PC-3 (cell line): ENCODE results near the gene IGFBPL1. TPM values are rescaled to one million over a fixed set of nuclear protein-coding genes. Genes with fewer than 3 reads are reported as not detected.

ENCODE experiments used
- ATAC-seq: fragments of 200-7000 bp; cut with Tn5 transposase; 2 replicates; pipeline ENCODE4 v1.9.1; 2020; ENCODE audit warnings: mild to moderate bottlenecking, moderate library complexity
- BruUV-seq: library from RNA; stranded (reverse); fragments of 400-500 nt; replicated peaks from 2 replicates; lab custom pipeline; 2021; lab: Mats Ljungman, UMichigan
- CTCF ChIA-PET: fragments of 300-600 bp; sonication (Branson Sonifier 250); formaldehyde crosslinking; loops from one replicate; lab custom pipeline; 2022; ENCODE audit warnings: antibody characterized with exemption; lab: Charles Lee
- POLR2A ChIA-PET: fragments of 300-600 bp; sonication (Branson Sonifier 250); formaldehyde crosslinking; loops from one replicate; lab custom pipeline; 2022; ENCODE audit warnings: antibody characterized with exemption; ENCODE audit not compliant: unreplicated experiment; lab: Charles Lee
- DNase-seq: peaks from one replicate; pipeline ENCODE4 v3.0.0-alpha.2; 2015
- H2AFZ ChIP-seq: fragments of 300-600 bp; sonication (generic); 2 replicates; pipeline ENCODE4 v1.6.0; 2016; ENCODE audit warnings: antibody characterized with exemption, low read length
- H3F3A ChIP-seq: fragments of 300-600 bp; sonication (generic); one replicate; pipeline ENCODE4 v1.6.0; 2017; ENCODE audit warnings: antibody characterized with exemption, low read length, control low read depth, mild to moderate bottlenecking; ENCODE audit not compliant: unreplicated experiment
- H3K27ac ChIP-seq: fragments of 300-600 bp; sonication (generic); 2 replicates; pipeline ENCODE4 v1.5.1; 2016; ENCODE audit warnings: mild to moderate bottlenecking, low read length
- H3K27me3 ChIP-seq: fragments of 300-600 bp; sonication (generic); 2 replicates; pipeline ENCODE4 v1.6.1; 2016; ENCODE audit warnings: low read length, mixed read lengths
- H3K36me3 ChIP-seq: fragments of 300-600 bp; sonication (generic); 2 replicates; pipeline ENCODE4 v1.6.1; 2016; ENCODE audit warnings: low read depth, mixed run types, low read length, mixed read lengths
- H3K4me1 ChIP-seq: fragments of 300-600 bp; sonication (generic); 2 replicates; pipeline ENCODE4 v1.5.1; 2016; ENCODE audit warnings: low read length; ENCODE audit not compliant: insufficient read depth
- H3K4me2 ChIP-seq: fragments of 300-600 bp; sonication (generic); 2 replicates; pipeline ENCODE4 v1.6.0; 2016; ENCODE audit warnings: low read length
- H3K4me3 ChIP-seq: fragments of 300-600 bp; sonication (generic); 2 replicates; pipeline ENCODE4 v1.5.1; 2016; ENCODE audit warnings: mild to moderate bottlenecking, low read length, mixed read lengths
- H3K79me2 ChIP-seq: fragments of 300-600 bp; sonication (generic); 2 replicates; pipeline ENCODE4 v1.6.1; 2017; ENCODE audit warnings: low read length, mixed read lengths
- H3K9ac ChIP-seq: fragments of 300-600 bp; sonication (generic); 2 replicates; pipeline ENCODE4 v1.6.0; 2016; ENCODE audit warnings: mild to moderate bottlenecking, low read length
- H3K9me2 ChIP-seq: fragments of 300-600 bp; sonication (generic); replicated peaks from 2 replicates; pipeline ENCODE4 v1.6.1; 2016; ENCODE audit warnings: mixed run types, low read length, mixed read lengths
- H3K9me3 ChIP-seq: fragments of 300-600 bp; sonication (generic); 2 replicates; pipeline ENCODE4 v1.6.1; 2016; ENCODE audit warnings: low read length, mixed read lengths
- H4K20me1 ChIP-seq: fragments of 300-600 bp; sonication (generic); 2 replicates; pipeline ENCODE4 v1.6.1; 2016; ENCODE audit warnings: low read length, mixed read lengths
- EZH2 ChIP-seq: fragments of 300-600 bp; sonication (generic); IDR thresholded peaks from one replicate; pipeline ENCODE4 v1.6.1; 2017; ENCODE audit warnings: antibody characterized with exemption, mild to moderate bottlenecking, low read length; ENCODE audit not compliant: unreplicated experiment
- EZH2phosphoT487 ChIP-seq: fragments of 300-600 bp; sonication (generic); IDR thresholded peaks from 2 replicates; pipeline ENCODE4 v1.6.1; 2018; ENCODE audit warnings: mild to moderate bottlenecking, antibody characterized with exemption, low read length, borderline replicate concordance
- intact Hi-C: fragments of 100-400 bp; cut with micrococcal nuclease; formaldehyde crosslinking; loops from 2 replicates; pipeline ENCODE4 v1.9.0; 2023
- total RNA-seq: library from RNA; depleted of rRNA; stranded (reverse); fragments of >200 nt; gene quantifications from 2 replicates; pipeline ENCODE4 v1.2.3, GENCODE V29; 2014
- TF ChIP-seq, protein P1 (sequence below): fragments of 300-600 bp; sonication (generic); conservative IDR thresholded peaks from 2 replicates; pipeline ENCODE4 v1.5.1; 2017; ENCODE audit warnings: antibody characterized with exemption, low read depth, mild to moderate bottlenecking, low read length

Gene IGFBPL1
- total RNA-seq, 1 experiment from 2014 or later = 0.66 TPM

- CTCF ChIA-PET = no interaction called here
- Histone ChIP-seq H3K9me3 (no peaks in the 10 kb centered on the region), H3K9me2 (no peaks in the 10 kb centered on the region), H3K27ac (peak within 1 kb of the TSS; percentile 32; the same call in 1 of the 2 replicates), H3K27me3 (no peaks in the 10 kb centered on the region), H2AFZ (peak within 1 kb of the TSS; percentile 92), H3K9ac (peak within 1 kb of the TSS; percentile 92), H3K79me2 (peaks cover 32% of the 10 kb centered on the region), H4K20me1 (no peaks in the 10 kb centered on the region), H3F3A (no peaks in the 10 kb centered on the region), H3K36me3 (peaks cover 7% of the 10 kb centered on the region), H3K4me1 (no peaks in the 10 kb centered on the region), H3K4me2 (peak within 1 kb of the TSS; percentile 94), H3K4me3 (peak within 1 kb of the TSS; percentile 89)
- peak; percentile 100 for ATAC-seq
- DNase-seq = peak; percentile 85
- TF ChIP-seq, protein P1, sequence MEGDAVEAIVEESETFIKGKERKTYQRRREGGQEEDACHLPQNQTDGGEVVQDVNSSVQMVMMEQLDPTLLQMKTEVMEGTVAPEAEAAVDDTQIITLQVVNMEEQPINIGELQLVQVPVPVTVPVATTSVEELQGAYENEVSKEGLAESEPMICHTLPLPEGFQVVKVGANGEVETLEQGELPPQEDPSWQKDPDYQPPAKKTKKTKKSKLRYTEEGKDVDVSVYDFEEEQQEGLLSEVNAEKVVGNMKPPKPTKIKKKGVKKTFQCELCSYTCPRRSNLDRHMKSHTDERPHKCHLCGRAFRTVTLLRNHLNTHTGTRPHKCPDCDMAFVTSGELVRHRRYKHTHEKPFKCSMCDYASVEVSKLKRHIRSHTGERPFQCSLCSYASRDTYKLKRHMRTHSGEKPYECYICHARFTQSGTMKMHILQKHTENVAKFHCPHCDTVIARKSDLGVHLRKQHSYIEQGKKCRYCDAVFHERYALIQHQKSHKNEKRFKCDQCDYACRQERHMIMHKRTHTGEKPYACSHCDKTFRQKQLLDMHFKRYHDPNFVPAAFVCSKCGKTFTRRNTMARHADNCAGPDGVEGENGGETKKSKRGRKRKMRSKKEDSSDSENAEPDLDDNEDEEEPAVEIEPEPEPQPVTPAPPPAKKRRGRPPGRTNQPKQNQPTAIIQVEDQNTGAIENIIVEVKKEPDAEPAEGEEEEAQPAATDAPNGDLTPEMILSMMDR = peak; percentile 30; the same call in 1 of the 2 replicates
- TF ChIP-seq EZH2 (no peak), EZH2phosphoT487 (no peak)
- no TSS peak for BruUV-seq
- intact Hi-C loops = no loop called here
- POLR2A ChIA-PET = no interaction called here
These were observed 31.8 kb downstream of the IGFBPL1 start, which contains the start of gene ALDH1B1 for GRCh38 chr9:38392235-38393127. ALDH1B1 (plus strand) TSS chr9:38392702; CDS start chr9:38395749, 3,047 bp downstream.

- ChIA-PET CTCF (no interaction called here), POLR2A (no interaction called here)
- BruUV-seq = no TSS peak
- Histone ChIP-seq H3F3A (no peaks in the 10 kb centered on the region), H3K79me2 (peaks cover 32% of the 10 kb centered on the region), H2AFZ (peak overlapping the region; percentile 92), H3K27ac (no peak overlapping the region), H3K36me3 (peaks cover 6% of the 10 kb centered on the region), H3K9ac (peak overlapping the region; percentile 92; the same call in 1 of the 2 replicates), H3K4me1 (no peaks in the 10 kb centered on the region), H3K27me3 (no peaks in the 10 kb centered on the region), H3K4me2 (peak overlapping the region; percentile 94), H3K9me2 (no peaks in the 10 kb centered on the region), H3K4me3 (peak overlapping the region; percentile 89), H4K20me1 (no peaks in the 10 kb centered on the region), H3K9me3 (no peaks in the 10 kb centered on the region)
- TF ChIP-seq EZH2 (no peak), EZH2phosphoT487 (no peak)
- TF ChIP-seq, protein P1 = no peak
- DNase-seq = no peak
- intact Hi-C loops = no loop called here
- ATAC-seq = no peak
These were observed 32.8 kb downstream of the IGFBPL1 start for GRCh38 chr9:38391278-38392118.
